ENCODE data around the gene FAM3B.

Gene FAM3B

DNA sequence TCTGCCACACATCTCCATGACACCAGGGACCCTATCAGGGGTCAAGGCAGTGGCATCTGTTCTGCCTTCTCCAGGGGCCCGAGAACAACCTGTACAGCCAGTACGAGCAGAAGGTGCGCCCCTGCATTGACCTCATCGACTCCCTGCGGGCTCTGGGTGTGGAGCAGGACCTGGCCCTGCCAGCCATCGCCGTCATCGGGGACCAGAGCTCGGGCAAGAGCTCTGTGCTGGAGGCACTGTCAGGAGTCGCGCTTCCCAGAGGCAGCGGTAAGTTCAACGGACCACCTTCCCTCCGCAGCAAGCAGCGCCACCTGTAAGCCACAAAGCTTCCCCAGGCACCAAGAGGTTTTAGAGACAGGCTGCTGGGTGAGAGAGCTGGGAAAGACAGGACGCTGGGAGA lies 61.1 kb downstream of the FAM3B start:
- DNase-seq (ENCODE audit: low read depth) = no peak
- TF ChIP-seq CTCF (IDR thresholded peaks at IDR 0.05; ENCODE audit: control insufficient read depth, insufficient read depth, low read depth, low read length, missing control alignments) = no peak
- no peak overlapping the region for H3K4me3 ChIP-seq (ENCODE audit: control insufficient read depth, low read depth, low read length)

- TF ChIP-seq CTCF (IDR thresholded peaks at IDR 0.05; ENCODE audit: control insufficient read depth, insufficient read depth, low read depth, low read length, missing control alignments) = peak; percentile 4
- no peak overlapping the region for H3K4me3 ChIP-seq (ENCODE audit: control insufficient read depth, low read depth, low read length)
- DNase-seq (ENCODE audit: low read depth) = no peak
Measured at GRCh38 chr21:41378849-41379248, 62.2 kb downstream of the FAM3B start.

GRCh38 chr21:41379901-41380300 lies 63.3 kb downstream of the FAM3B start:
- H3K4me3 ChIP-seq (ENCODE audit: control insufficient read depth, low read depth, low read length) = no peak overlapping the region
- TF ChIP-seq CTCF (IDR thresholded peaks at IDR 0.05; ENCODE audit: control insufficient read depth, insufficient read depth, low read depth, low read length, missing control alignments) = no peak
- no peak for DNase-seq (ENCODE audit: low read depth)

DNA sequence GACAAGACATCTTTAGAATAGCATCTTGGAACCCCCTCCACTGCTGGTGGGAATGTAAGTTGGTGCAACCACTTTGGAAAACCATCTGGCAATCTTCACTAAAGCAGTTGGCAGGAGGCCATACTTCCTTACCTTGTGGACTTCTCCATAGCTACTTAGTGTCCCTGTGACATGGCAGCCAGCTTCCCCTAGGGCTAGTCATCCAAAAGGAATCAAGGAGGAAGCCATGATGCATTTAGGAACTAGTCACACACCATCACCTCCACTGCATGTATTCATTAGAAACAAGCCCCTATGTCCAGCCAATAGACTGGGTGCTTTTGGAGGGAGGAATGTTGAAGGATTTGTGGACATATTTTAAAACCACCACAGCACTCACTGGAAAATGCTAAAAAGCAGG lies 65.1 kb downstream of the FAM3B start:
- no peak for DNase-seq (ENCODE audit: low read depth)
- TF ChIP-seq CTCF (IDR thresholded peaks at IDR 0.05; ENCODE audit: control insufficient read depth, insufficient read depth, low read depth, low read length, missing control alignments) = no peak
- no peak overlapping the region for H3K4me3 ChIP-seq (ENCODE audit: control insufficient read depth, low read depth, low read length)

DNA sequence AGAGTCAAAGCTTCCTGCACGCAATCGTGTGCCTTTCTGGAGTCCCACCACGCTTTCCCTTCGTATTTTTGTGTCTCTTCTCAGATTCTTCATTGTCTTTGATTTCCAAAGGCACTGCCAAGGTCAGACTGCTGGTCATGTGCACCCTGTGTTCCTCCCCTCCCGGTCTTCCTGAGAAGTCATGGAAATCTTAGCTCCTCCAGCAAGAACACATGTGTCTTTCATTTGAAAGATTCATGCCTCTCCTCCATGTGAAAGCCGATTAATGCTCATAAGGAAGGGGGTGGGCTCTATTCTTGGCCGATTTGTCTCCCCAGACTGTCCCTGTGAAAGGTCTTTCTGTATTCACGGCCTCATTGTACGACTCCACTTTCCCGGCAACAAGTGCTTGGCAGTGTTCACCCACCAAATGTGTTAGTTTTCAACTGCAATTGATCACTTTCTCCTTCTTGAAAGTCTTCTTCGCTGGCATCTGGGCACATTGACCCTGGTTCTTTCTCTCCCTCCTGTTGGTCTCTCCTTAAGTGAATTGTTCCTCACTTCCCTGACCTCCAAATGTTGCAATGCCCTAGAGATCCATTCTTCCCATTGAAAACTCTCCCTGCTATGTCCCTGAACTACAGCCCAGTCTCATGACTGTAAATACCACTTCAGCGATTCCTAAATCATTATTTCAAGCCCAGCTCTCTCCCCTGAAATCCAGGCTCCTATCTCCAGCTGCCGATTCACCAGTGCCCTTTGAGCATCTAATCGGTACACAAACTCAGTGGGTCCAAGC lies 70.6 kb downstream of the FAM3B start:
- no peak overlapping the region for H3K4me3 ChIP-seq (ENCODE audit: control insufficient read depth, low read depth, low read length)
- no peak for TF ChIP-seq CTCF (IDR thresholded peaks at IDR 0.05; ENCODE audit: control insufficient read depth, insufficient read depth, low read depth, low read length, missing control alignments)
- no peak for DNase-seq (ENCODE audit: low read depth)

DNA sequence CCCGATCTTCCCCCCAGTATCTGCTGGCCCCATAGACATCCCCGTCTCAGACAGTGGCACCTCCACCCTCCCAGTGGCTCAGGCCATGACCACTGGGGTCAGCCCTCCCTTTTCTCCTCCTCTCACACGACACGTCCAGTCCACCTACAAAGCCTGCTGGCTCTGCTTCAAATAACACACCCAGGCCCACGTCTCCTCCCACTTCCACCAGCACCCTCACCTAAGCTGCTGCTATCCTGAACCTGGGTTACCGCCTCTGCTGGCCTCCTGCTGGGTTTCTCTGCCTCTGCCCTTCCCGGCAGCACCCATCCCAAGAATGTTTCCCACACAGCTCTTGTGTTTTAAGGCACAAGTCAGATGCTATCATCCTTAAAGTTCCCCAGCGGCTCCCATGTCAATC lies 71.2 kb downstream of the FAM3B start:
- no peak for DNase-seq (ENCODE audit: low read depth)
- no peak overlapping the region for H3K4me3 ChIP-seq (ENCODE audit: control insufficient read depth, low read depth, low read length)
- no peak for TF ChIP-seq CTCF (IDR thresholded peaks at IDR 0.05; ENCODE audit: control insufficient read depth, insufficient read depth, low read depth, low read length, missing control alignments)

All from AG09309 (cell line).